ENCODE data around the gene CMC1.
A peak's percentile ranks its signal among the peaks of the same experiment; 100 is the strongest.

Gene CMC1

DNA sequence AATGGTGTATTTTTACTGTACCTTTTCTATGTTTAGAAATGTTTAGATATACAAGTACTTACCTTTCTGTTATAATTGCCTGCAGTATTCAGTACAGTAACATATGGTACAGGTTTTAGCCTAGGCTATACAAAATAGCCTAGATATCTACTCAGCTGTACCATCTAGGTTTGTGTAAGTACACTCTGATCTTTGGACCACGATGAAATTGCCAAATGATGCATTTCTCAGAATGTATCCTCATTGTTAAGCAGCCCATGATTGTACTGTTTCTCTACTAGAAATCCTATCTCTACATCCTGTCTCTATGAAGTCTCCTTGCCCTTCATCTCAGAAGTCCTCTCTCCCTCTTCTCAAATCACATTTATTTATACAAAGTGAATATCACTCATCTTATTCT, 74.3 kb downstream of the CMC1 start:
- Histone ChIP-seq H3K36me3 (replicated peaks; ENCODE audit: low read depth, low read length) (peaks cover 8% of the 10 kb centered on the region), H3K27me3 (ENCODE audit: low read depth, low read length) (no peaks in the 10 kb centered on the region), H3K9ac (ENCODE audit: low read length) (no peak overlapping the region), H3K9me3 (ENCODE audit: insufficient read depth, low read length) (no peaks in the 10 kb centered on the region), H3K4me3 (ENCODE audit: low read length) (no peak overlapping the region), H3K27ac (ENCODE audit: low read length) (no peak overlapping the region), H4K20me1 (ENCODE audit: insufficient read depth, low read length) (no peaks in the 10 kb centered on the region), H3K79me2 (ENCODE audit: low read length) (no peaks in the 10 kb centered on the region), H2AFZ (ENCODE audit: low read depth, low read length) (no peak overlapping the region), H3K4me2 (ENCODE audit: low read length) (no peak overlapping the region), H3K4me1 (ENCODE audit: low read length) (no peaks in the 10 kb centered on the region)
- TF ChIP-seq EZH2phosphoT487 (IDR thresholded peaks at IDR 0.05; ENCODE audit: low read depth): no peak
- TF ChIP-seq, protein P1, sequence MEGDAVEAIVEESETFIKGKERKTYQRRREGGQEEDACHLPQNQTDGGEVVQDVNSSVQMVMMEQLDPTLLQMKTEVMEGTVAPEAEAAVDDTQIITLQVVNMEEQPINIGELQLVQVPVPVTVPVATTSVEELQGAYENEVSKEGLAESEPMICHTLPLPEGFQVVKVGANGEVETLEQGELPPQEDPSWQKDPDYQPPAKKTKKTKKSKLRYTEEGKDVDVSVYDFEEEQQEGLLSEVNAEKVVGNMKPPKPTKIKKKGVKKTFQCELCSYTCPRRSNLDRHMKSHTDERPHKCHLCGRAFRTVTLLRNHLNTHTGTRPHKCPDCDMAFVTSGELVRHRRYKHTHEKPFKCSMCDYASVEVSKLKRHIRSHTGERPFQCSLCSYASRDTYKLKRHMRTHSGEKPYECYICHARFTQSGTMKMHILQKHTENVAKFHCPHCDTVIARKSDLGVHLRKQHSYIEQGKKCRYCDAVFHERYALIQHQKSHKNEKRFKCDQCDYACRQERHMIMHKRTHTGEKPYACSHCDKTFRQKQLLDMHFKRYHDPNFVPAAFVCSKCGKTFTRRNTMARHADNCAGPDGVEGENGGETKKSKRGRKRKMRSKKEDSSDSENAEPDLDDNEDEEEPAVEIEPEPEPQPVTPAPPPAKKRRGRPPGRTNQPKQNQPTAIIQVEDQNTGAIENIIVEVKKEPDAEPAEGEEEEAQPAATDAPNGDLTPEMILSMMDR (IDR thresholded peaks at IDR 0.05; ENCODE audit: low read depth, low read length): no peak

DNA sequence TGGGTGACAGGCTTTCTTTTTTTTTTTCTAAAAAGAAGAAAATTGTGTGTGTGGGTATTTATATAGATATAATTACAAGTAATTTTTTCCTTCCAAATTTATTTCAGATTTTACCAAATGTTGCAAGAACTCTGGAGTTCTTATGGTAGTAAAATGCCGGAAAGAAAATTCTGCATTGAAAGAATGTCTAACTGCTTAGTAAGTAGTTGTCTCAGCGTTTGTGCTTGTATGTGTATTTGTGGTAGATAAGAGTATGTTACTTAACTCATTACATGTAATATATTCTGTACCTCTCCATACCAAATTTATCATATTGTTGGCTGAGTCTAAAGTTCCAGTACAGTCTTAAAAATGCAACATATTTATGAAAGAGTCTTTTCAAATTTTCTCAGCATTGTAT, 74.8 kb downstream of the CMC1 start:
- Histone ChIP-seq H3K27me3 (ENCODE audit: low read depth, low read length) (no peaks in the 10 kb centered on the region), H3K4me3 (ENCODE audit: low read length) (no peak overlapping the region), H3K79me2 (ENCODE audit: low read length) (no peaks in the 10 kb centered on the region), H3K4me2 (ENCODE audit: low read length) (no peak overlapping the region), H3K9ac (ENCODE audit: low read length) (no peak overlapping the region), H4K20me1 (ENCODE audit: insufficient read depth, low read length) (no peaks in the 10 kb centered on the region), H3K9me3 (ENCODE audit: insufficient read depth, low read length) (no peaks in the 10 kb centered on the region), H3K4me1 (ENCODE audit: low read length) (no peaks in the 10 kb centered on the region), H2AFZ (ENCODE audit: low read depth, low read length) (no peak overlapping the region), H3K27ac (ENCODE audit: low read length) (no peak overlapping the region), H3K36me3 (replicated peaks; ENCODE audit: low read depth, low read length) (peaks cover 10% of the 10 kb centered on the region)
- TF ChIP-seq, protein P1 (IDR thresholded peaks at IDR 0.05; ENCODE audit: low read depth, low read length): no peak
- TF ChIP-seq EZH2phosphoT487 (IDR thresholded peaks at IDR 0.05; ENCODE audit: low read depth): no peak

DNA sequence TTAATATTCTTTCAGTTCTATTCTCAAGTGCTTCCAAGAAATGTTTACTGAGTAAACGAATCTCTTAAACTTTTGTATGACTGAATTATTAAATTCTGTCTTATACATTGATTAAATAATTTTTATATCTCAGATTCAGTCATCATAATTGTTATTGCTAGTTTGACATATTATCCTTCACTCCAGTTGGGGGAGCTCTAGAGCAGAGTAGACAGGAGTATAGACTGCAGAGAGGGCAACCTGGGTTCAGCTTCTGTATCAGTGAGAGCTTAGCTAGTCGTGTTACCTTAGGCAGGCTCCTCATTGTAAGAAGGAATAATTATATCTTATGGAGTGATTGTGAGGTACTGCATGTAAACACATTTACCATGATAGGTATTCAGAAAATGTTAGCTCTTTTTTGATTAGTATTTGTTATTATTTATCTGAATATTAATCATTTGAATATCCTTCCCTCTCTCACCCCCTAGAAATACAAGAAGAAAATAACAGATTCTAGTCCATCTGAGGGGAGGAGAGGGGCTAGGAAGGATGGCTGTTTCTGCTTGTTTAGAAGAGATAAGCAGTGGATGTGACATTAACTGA, 76.1 kb downstream of the CMC1 start:
- Histone ChIP-seq H3K9me3 (ENCODE audit: insufficient read depth, low read length) (no peaks in the 10 kb centered on the region), H3K36me3 (replicated peaks; ENCODE audit: low read depth, low read length) (peaks cover 15% of the 10 kb centered on the region), H3K27ac (ENCODE audit: low read length) (no peak overlapping the region), H3K27me3 (ENCODE audit: low read depth, low read length) (no peaks in the 10 kb centered on the region), H2AFZ (ENCODE audit: low read depth, low read length) (no peak overlapping the region), H3K4me3 (ENCODE audit: low read length) (no peak overlapping the region), H3K4me1 (ENCODE audit: low read length) (no peaks in the 10 kb centered on the region), H3K9ac (ENCODE audit: low read length) (no peak overlapping the region), H3K4me2 (ENCODE audit: low read length) (no peak overlapping the region), H4K20me1 (ENCODE audit: insufficient read depth, low read length) (no peaks in the 10 kb centered on the region), H3K79me2 (ENCODE audit: low read length) (no peaks in the 10 kb centered on the region)
- no peak for TF ChIP-seq EZH2phosphoT487 (IDR thresholded peaks at IDR 0.05; ENCODE audit: low read depth)
- TF ChIP-seq, protein P1 (IDR thresholded peaks at IDR 0.05; ENCODE audit: low read depth, low read length): peak; percentile 81

DNA sequence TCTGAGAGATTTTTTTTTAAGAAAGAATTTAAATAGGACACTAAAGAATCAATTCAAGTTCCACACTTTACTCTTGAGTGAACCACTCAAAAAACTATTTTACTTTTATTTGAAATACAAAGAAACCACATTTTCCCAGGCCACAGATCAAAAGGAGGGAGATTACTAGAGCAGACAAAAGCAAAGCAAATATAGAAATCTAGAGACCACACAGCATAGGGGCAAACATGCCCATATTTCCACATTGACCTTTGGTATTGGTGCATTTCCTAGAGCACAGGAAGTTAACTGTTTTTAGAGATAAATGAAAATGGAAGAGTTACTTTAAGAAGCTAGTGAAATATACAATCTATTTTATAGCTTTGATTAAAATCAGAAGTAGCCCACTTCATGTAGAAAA, 79.6 kb downstream of the CMC1 start:
- H3K4me2 ChIP-seq (ENCODE audit: low read length): no peak overlapping the region
- no peak overlapping the region for H3K27ac ChIP-seq (ENCODE audit: low read length)

More for the DNA sequence above, 79.6 kb downstream of the CMC1 start:
- Histone ChIP-seq H3K9ac (ENCODE audit: low read length) (no peak overlapping the region), H3K36me3 (replicated peaks; ENCODE audit: low read depth, low read length) (peaks cover 37% of the 10 kb centered on the region), H3K4me1 (ENCODE audit: low read length) (no peaks in the 10 kb centered on the region), H3K27me3 (ENCODE audit: low read depth, low read length) (no peaks in the 10 kb centered on the region), H4K20me1 (ENCODE audit: insufficient read depth, low read length) (no peaks in the 10 kb centered on the region), H2AFZ (ENCODE audit: low read depth, low read length) (no peak overlapping the region), H3K9me3 (ENCODE audit: insufficient read depth, low read length) (no peaks in the 10 kb centered on the region), H3K4me3 (ENCODE audit: low read length) (no peak overlapping the region), H3K79me2 (ENCODE audit: low read length) (no peaks in the 10 kb centered on the region)
- no peak for TF ChIP-seq EZH2phosphoT487 (IDR thresholded peaks at IDR 0.05; ENCODE audit: low read depth)
- TF ChIP-seq, protein P1 (IDR thresholded peaks at IDR 0.05; ENCODE audit: low read depth, low read length): no peak

Data from OCI-LY3 (cell line).